SU-DHL-6 (cell line): ENCODE data around the gene PDE8B.

Source experiments
- CTCF ChIP-seq: fragments of 200-600 bp; sonication (generic); IDR thresholded peaks from one replicate; pipeline ENCODE4 v1.5.1; 2017; ENCODE audit warnings: antibody characterized with exemption, mild to moderate bottlenecking, low read length, moderate library complexity; ENCODE audit not compliant: insufficient read depth, poor library complexity, severe bottlenecking
- EZH2phosphoT487 ChIP-seq: fragments of 200-600 bp; sonication (generic), shearing (Covaris generic); conservative IDR thresholded peaks from 2 replicates; pipeline ENCODE4 v1.6.1; 2018; ENCODE audit warnings: mild to moderate bottlenecking, antibody characterized with exemption, low read length, moderate library complexity, mixed read lengths

GRCh38 chr5:77292026-77292757, 81.7 kb downstream of the PDE8B start:
- TF ChIP-seq CTCF (no peak), EZH2phosphoT487 (no peak)
